Caki2 (cell line): Measurements from ENCODE around the gene RAB31. TPM values are rescaled to one million over a fixed set of nuclear protein-coding genes. Genes with fewer than 3 reads are reported as not detected.
"Not testable (repeated sequence)": the region's sequence is repeated elsewhere in the genome, so short reads cannot be mapped to it uniquely, and the experiment has no call there.

Experiments used
- DNase-seq: peaks from one replicate; pipeline ENCODE4 v3.0.0-alpha.2; 2015; ENCODE audit warnings: low read depth
- in situ Hi-C: cut with HindIII; loops from 2 replicates; pipeline ENCODE4 v1.10.0; 2016; ENCODE audit warnings: low sequenced_read_pairs, low pct_unique_long_range_greater_than_20kb, mixed read lengths
- total RNA-seq: library from RNA; depleted of rRNA; stranded (reverse); fragments of >200 nt; shearing (Covaris generic); gene quantifications from 2 replicates; pipeline ENCODE4 v1.2.3, GENCODE V29; 2014; ENCODE audit warnings: low replicate concordance

The RAB31 gene
- total RNA-seq, 1 experiment from 2014 or later: 18.3 TPM

DNA sequence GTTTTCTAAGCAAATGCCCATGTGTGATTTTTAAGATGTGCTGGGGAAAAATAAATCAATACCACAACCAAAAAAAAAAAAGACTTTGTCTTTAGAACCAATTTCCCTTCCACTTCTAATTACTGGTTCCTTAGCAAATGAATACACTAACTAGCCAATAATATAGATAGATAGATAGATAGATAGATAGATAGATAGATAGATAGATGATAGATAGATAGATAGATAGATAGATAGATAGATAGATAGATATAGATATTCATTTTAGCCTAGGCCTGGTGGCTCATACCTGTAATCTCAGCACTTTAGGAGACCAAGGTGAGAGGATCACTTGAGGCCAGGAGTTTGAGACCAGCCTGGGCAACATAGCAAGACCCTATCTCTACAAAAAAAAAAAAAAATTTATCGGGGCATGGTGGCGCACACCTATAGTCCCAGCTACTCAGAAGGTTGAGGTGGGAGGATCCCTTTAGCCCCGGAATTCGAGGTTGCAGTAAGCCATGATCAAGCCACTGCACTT lies 149.4 kb downstream of the RAB31 start:
- in situ Hi-C loops, DNase-seq: not testable (repeated sequence)

GRCh38 chr18:9858642-9859041 lies 150.5 kb downstream of the RAB31 start:
- in situ Hi-C loops: no loop called here
- no peak for DNase-seq

DNA sequence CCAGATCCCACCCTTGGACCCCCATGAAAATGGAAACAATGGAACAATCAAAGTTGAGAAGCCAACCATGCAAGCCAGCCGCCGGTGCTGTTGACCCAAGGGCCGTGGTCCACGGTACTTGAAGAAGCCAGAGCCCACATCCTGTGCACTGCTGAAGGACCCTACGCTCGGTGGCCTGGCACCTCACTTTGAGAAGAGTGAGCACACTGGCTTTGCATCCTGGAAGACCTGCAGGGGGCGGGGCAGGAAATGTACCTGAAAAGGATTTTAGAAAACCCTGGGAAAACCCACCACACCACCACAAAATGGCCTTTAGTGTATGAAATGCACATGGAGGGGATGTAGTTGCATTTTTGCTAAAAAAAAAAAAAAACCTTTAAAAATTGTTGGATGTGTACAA lies 151.1 kb downstream of the RAB31 start:
- in situ Hi-C loops: no loop called here
- no peak for DNase-seq

DNA sequence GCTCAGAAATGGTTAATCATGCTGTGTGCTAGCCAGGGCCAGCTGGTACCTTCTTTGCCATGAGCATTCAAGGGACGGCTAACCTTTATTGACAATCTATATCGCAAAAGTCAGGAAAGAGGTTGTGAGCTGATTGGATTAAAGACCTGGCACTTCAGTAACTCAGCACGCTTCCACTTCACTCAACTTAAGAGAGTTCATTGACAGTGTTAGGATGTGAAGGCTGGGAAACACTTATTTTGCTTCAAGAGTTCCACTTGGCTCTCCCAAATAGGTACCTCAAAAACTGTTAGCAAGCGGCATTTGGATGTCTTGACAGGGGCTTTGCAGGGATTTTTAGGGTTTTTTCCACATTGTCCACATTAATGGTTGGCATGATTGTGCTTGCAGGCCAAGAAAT lies 152.6 kb downstream of the RAB31 start:
- DNase-seq: no peak
- in situ Hi-C loops: no loop called here

DNA sequence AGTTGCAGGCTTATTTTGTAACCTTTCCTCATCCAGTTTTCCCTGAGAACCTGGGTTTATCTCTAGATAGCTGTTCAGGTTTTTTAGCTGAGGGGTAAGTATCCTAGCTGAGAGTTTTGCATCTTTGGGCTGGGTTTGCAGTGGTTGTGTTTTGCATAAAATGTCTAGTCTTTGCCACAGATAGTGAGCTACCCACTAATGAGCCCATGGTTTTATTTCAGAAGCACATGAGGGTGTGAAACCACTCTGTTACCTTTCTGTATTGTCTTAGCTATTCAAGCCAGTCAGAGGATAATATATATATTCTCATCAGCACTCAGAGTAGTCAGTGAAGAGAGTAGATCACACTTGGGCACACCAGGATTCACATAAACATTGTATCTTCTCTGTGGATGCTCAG lies 153.1 kb downstream of the RAB31 start:
- DNase-seq: no peak
- in situ Hi-C loops: no loop called here

- in situ Hi-C loops: no loop called here
- DNase-seq: no peak
These were observed 153.8 kb downstream of the RAB31 start for GRCh38 chr18:9861933-9862332.

- DNase-seq: no peak
- in situ Hi-C loops: no loop called here
These were observed 154.6 kb downstream of the RAB31 start for GRCh38 chr18:9862686-9863085.

DNA sequence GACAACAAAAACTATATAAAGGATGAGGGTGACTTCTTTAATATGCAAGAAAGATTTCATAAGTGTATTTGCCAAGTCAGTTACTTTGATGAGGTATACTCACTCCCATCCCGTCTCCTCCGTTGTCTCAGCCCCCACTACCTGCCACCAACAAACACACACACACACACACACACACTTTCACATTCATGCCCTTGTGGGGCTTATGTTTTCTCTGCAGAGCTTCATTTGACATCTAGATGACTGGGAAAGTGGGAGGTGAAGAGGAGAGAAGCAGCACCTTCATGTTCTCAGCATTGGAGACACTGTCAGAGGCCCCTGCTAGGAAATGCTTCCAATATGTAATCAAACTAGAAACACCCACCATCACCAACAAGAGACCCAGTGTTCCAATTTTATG lies 155.2 kb downstream of the RAB31 start:
- in situ Hi-C loops: no loop called here
- DNase-seq: no peak

- no peak for DNase-seq
- in situ Hi-C loops: no loop called here
These were observed 157.8 kb downstream of the RAB31 start for GRCh38 chr18:9865764-9866490.

DNA sequence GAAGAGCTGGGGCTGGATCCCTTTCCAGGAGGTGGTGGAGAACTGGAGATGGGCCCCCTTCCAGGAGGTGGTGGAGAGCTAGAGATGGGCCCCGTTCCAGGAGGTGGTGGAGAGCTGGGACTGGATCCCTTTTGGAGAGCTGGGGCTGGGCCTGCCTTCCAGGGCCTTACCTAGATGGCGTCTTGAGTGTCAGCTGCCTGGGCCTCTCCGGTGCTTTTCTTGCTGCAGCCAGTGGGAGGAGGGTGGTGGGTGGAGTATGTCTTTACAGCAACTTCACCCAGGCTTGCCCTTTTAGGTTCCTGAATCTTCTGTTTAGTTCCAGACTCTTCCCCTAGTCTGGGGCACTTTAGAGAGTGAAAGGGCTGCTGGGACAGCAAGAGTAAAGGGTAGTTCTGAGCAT lies 158.5 kb downstream of the RAB31 start:
- no peak for DNase-seq
- in situ Hi-C loops: no loop called here

GRCh38 chr18:9867071-9867594 lies 159.0 kb downstream of the RAB31 start:
- in situ Hi-C loops: no loop called here

DNA sequence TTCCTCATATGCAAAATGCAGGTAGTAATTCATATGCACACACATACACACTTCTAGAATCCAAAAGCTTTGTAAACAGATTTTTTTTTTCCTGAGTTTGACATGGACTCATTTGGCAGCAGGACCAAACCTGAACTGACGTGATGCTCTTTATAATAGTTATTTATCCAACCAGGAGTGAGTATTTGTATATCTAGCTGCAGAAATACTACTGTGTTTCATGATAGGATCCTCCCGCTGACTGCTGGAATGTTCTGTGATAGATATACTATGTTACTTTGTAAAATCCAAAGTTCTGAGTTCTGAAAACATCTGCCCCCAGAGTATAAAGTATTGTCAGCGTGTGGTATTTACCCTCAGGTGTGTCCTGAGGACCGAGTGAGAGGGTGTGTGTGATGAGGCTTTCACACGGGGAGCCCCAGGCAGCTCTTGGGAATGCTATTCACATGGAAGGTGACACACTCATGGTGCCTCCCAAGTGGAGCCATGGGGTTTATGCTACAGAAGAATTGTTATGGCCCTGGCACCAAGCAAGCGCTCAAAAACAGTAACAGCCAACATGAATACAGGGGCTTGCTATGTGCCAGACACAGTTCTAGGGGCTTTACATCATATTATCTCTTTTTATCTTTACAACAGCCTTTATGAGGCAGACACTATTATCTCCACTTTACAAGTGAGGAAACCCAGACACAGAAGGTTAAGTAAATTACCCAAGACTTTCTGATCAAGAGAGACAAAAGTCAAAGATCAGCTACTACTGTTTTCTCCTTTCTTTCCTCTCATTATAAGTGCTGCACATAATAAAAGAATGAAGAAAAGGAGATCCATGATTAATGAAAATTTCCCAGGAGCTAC lies 161.0 kb downstream of the RAB31 start:
- in situ Hi-C loops: no loop called here
- DNase-seq: peak; percentile 18

More at GRCh38 chr18:9867071-9867594, 159.0 kb downstream of the RAB31 start:
- DNase-seq: peak; percentile 82

DNA sequence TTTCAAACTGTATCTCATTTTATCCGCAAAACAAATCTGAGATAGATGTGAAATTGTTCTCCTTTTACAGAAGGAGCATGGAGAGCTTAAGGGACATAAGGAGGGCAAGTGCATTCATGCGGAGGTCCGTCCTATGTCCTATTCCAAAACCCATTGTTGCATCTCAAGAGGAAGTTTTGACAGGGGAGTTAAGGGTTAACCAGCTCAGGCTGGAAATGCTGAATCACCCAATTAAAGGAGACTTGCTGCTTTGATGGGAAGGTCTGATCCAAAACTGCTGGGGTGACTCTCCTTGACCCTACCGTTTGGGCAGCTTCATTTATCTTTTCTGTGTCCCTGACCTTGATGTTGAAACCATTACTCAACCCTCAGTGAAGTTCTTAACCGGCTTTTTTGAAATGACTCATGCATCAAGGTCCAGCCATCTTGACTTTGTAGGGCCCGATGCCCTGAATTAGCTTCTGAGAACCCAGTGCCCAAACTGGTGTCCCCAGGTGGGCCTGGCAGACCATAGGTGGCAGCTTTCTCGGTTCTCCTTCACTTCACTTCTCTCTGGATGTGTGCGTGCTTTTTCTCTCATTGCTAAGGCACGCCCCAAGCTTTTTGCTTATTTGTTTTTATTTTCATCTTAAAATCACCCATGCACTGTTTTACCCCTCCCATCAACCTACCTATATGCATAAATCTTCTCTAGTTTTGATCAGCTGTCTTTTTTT lies 161.8 kb downstream of the RAB31 start:
- DNase-seq: peak; percentile 85
- in situ Hi-C loops: no loop called here

- in situ Hi-C loops: no loop called here
- DNase-seq: no peak
These were observed 162.4 kb downstream of the RAB31 start for GRCh38 chr18:9870431-9871008.

DNA sequence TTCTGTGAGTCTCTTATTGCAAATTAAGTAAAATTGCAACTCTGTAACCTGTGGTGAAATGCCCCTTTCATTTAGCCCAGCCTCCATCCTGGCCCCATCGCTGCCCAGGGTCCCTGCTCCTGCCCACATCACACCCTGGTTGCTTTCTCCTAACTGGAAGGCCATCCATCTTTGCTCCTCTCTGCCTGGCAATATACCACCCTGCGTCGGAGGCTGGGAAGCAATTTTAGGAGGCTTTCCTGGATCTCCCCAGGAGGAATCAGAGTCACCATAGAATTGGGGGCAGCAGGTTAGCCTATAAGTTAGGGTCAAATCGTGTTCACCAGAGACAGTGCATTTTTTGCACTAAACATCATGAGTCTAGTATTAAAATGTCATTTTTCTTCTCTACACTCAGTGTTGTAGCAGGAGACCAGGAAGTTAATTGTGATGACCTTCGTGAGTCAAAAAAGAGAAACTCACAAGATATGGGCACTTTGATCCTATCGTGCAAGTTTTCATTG lies 163.2 kb downstream of the RAB31 start:
- DNase-seq: no peak
- in situ Hi-C loops: no loop called here

GRCh38 chr18:9872823-9873222 lies 164.7 kb downstream of the RAB31 start:
- no peak for DNase-seq
- in situ Hi-C loops: no loop called here

GRCh38 chr18:9874728-9875127 lies 166.6 kb downstream of the RAB31 start:
- no peak for DNase-seq
- in situ Hi-C loops: no loop called here

- in situ Hi-C loops: no loop called here
- DNase-seq: no peak
These were observed 168.2 kb downstream of the RAB31 start for GRCh38 chr18:9876212-9876866.
